GM19035 (cell line): ENCODE measurements around the gene MAP1A.
A peak's percentile ranks its signal among the peaks of the same experiment; 100 is the strongest.

ENCODE experiments used
- ATAC-seq: cut with Tn5 transposase; IDR thresholded peaks from one replicate; pipeline ENCODE4 v1.9.1; 2021; ENCODE audit not compliant: unreplicated experiment

The MAP1A gene

DNA sequence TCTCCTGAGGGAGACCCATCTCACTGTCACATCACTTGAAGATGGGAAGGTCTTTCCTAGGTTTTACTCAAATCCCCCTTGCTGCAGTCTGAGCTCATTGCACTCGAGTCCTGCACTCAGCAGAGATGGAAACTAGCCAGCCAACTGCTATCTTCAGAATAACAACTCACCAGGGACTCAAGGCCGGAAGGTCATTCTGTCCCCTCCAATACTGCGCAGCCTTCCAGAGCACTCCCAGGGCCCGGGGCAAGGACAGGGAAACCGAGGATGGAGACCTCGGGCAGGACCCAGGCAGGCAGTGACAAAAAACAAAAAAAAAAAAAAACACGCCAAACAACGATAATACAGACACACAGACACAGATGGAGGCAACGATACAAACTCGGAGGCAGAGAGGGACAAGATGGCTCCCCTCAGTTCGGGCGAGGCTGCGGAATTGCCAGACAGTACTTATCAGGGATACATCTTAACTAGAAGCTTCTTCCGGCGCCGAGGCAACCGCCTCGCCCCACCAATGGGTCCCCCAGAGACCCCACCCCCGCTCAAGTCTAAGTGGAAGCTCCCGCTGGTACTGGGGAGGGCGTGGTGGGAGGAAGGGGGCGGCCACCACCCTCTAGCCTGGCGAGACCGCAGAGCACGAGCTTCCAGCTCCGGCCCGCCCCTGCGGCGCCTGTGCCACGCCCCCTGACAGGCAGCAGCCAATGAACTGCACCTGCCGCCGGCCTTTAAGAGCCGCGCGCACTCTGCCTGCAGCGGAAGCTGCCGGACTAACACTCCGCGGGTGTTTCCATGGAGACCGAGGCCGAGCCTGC is 7.0 kb upstream of the MAP1A start:
- peak; percentile 98 for ATAC-seq

DNA sequence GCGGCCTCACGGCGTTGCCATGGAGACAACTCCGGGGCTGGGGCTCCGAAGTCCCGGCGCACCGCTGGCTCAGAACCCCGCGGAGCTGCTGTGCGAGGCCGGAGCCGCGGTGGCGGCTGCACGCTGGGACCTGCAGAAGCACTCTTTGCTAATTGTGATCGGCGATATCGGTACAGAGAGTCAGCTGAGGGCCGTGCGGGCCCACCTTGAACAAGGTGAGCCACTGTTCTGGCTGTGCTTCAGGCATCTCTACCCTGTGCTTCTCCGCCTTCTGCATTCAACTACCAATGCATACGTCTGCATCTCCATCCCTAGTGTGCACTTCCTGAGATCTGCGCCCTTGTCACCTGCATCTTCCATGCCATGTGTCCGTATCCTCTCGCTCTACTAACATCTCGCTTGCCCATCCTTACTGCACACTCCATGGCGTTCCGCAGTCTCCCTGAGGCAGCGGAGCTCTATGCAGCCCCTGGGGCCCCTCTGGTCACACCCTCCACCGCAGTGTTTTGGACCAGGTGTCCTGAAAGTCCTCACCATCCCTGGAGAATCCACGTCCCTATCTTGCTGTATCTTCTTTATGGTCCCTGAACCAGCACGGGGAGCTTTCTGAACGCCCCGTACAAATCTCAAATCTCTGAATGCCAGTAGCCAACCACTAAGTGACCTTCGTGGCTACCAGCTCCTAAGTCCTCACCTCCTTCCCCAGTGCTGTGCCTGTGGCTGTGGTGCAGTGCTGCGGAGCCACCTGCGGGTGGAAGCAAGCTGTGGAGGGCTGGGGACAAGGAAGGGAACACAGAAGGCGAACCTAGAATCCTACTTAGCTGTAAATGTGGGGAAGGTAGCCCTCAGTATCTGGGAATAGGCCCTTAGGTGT is 6.2 kb upstream of the MAP1A start:
- ATAC-seq = no peak

DNA sequence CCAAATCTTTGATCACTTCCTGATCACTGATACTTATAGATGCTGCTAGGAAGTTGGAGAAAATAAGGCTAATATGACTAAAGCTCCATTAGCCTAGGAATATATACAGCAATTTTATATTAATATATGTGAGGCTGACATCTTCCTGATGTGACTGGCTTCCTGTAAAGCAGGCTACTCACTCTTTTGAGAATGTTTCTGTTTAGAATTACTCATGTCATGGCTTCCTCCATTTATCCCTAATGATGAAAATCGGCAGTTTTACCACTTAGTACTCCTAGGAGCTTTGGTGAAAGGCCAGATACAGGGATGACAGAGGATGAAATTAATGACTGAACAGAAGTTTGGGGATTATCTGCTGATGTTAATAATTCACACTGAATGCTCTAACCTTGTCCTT is 3.9 kb upstream of the MAP1A start:
- ATAC-seq = no peak

DNA sequence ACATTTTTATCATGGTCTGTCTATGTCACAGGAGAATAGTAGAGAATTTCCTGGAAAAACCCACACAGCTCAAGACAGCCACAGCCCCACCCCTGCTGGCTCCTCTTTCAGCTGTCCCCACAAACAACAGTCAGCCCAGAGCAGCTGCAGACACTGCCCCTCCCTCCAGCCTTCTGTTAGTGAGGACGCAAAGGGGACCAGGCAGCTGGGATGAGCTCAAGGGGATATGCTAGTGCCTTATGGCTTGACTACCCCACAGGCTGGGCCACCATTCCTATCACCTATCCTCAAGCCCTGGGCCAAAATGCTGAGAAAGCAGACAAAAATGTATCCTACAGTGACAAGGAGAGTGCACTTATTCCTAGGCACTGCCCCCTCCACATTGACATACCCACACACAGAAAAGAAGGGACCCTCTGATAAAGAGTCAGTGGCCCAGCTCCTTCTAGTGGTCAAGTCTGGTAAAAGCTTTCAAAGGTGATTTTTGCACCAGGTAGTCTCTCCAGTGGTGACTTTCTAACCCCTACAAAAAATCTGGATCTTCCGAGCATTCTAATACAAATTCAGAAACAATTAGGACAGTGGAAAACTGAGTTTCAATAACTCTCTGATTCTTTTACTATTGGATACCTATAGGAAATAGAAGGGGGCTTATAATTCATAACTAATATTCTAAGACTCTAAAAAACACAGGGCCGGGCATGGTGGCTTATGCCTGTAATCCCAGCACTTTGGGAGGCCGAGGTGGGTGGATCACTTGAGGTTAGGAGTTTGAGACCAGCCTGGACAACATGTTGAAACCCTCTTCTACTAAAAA is 3.0 kb upstream of the MAP1A start:
- ATAC-seq = no peak

DNA sequence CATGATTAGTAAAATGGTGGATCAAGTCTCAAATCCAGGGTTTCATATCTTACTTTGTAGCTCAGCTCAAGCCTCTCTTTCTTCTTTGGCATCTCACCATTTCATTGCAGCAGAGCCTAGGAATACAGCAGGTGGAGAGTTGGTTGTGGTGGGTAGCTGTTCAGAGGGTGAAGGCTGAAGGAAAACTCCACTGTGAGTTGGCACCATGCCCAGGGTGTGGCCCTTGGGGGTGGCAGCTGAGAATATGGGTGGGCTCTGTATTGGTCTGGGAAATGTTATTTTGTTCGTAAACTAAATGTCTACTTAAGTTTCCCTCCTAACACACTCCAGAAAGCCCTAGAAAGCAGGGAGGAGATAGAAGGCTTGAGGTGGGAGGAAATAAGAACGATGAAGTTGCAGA is 1.7 kb upstream of the MAP1A start:
- no peak for ATAC-seq

DNA sequence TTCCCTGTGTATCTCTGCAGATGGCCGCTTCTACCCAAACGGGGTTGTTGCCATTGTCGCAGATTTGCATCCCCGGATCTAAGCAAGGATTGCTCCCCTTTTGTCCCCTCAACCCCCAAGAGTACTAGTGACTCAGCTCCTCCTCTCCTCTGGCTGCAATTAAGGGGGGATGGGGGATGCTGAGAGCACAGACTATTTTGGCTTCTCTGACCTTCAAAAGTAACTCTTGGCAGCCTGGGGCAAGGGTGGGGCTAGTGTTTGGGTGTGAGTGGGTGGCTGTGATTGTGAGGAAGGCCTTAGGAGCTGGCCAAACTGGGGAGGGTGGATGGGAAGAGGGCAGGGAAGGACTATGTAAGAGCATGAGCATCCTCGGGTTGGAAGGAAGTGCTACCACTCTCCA is 1.2 kb upstream of the MAP1A start:
- ATAC-seq = no peak

DNA sequence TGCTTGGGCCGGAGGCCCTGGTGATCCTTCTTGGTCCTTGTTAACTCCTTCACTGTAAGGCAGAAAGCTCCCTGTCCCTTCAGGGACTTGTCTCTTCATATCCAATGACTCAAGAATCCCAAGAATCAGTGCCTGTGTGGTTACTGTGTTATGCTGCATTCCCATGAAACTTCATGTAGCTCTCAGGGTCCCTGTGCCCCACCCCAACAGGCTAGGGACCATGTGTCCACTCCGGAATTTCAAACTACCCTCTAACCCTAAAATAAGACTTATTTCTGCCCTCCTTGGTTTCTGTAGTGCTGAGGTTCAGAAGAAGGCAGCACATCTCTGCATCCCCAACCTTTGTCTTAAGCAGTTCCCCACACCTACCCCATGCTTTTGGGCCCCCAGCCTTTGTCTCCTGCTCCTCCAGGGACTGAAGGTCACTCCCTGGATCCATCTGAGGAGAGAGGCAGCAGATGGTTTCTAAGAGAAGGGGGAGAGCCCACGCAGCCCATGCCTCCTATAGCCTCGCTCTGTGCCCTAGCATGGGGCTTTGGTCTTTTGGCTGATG is 531 bp upstream of the MAP1A start:
- no peak for ATAC-seq

DNA sequence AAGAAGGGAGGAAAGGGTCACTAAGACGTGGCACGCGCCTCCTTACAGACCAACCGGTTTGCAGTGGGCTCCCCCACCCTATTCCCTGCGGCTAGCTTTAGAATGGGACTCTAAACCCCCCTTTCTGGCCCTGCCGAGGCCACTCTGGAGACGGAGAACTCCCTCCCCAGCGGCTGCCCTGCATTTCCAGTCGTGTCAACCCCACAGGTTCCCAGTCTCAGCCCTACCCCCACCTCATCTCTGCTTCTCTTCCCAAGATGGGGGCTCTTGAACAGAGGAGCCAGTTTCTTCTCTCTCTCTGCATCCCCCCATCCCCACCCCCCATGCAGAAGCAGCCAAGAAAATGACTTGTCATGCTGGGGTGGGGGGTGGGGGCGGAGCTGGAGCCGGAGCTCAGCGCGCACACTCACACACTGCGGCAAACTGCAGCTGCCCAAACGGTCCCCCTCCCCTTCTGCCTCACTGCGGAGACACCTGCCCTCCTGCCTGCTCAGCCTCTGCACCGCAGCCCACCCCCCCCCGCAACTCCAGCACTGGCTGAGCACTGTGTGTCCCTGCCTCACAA is 871 bp downstream of the MAP1A start:
- no peak for ATAC-seq

DNA sequence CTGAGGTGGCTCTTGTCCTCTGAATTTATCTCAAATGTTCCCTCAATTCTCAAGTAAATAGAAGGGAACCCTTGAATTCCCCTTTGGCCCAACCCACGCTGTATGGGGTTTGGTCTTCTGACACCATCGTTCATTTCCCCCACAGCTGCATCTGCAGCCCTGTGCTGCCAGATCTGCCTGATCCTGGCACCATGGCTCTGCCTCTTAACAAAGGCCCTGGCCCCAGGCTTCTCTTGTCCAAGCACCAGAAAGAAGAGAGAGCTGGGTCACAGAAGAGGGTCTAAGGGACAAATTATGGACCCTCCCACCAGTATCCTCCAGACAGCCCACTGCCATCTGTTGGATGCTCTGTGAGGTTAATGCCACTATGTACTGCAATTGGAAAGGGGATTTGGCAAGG is 1.8 kb downstream of the MAP1A start:
- ATAC-seq = no peak

DNA sequence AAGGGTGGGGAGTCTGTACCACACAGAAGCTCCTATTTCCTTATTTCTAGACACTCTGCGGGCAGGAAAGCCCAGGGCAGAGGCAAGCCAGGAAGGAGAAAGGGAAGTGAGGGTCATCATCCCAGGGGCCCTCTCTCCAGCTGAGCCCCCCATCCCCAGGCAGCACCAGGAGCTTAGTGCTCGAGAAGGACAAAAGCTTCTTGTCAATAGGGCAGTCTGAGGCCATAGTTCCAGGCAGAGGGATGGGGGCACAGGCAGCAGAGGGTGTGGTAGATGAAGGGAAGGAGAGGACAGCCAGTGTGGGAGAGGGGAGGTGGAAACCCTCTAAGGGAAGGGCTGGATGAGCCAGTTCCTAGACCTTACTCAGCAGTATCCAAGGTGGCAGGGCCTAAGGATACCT is 2.7 kb downstream of the MAP1A start:
- no peak for ATAC-seq

DNA sequence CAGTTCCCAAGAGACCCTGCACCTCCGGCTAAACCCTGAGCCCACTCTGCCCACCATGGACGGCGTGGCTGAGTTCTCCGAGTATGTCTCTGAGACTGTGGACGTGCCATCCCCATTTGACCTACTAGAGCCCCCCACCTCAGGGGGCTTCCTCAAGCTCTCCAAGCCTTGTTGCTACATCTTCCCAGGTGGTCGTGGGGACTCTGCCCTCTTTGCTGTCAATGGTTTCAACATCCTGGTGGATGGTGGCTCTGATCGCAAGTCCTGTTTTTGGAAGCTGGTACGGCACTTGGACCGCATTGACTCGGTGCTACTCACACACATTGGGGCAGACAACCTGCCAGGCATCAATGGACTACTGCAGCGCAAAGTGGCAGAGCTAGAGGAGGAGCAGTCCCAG is 4.0 kb downstream of the MAP1A start:
- no peak for ATAC-seq

DNA sequence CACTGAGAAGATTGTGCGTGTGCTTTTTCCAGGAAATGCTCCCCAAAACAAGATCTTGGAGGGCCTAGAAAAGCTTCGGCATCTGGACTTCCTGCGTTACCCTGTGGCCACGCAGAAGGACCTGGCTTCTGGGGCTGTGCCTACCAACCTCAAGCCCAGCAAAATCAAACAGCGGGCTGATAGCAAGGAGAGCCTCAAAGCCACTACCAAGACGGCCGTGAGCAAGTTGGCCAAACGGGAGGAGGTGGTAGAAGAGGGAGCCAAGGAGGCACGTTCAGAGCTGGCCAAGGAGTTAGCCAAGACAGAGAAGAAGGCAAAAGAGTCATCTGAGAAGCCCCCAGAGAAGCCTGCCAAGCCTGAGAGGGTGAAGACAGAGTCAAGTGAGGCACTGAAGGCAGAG is 4.8 kb downstream of the MAP1A start:
- ATAC-seq = no peak

DNA sequence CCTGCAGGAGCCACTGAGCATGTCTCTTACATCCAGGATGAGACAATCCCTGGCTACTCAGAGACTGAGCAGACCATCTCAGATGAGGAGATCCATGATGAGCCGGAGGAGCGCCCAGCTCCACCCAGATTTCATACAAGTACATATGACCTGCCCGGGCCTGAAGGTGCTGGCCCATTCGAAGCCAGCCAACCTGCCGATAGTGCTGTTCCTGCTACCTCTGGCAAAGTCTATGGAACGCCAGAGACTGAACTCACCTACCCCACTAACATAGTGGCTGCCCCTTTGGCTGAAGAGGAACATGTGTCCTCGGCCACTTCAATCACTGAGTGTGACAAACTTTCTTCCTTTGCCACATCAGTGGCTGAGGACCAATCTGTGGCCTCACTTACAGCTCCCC is 6.2 kb downstream of the MAP1A start:
- ATAC-seq = no peak

DNA sequence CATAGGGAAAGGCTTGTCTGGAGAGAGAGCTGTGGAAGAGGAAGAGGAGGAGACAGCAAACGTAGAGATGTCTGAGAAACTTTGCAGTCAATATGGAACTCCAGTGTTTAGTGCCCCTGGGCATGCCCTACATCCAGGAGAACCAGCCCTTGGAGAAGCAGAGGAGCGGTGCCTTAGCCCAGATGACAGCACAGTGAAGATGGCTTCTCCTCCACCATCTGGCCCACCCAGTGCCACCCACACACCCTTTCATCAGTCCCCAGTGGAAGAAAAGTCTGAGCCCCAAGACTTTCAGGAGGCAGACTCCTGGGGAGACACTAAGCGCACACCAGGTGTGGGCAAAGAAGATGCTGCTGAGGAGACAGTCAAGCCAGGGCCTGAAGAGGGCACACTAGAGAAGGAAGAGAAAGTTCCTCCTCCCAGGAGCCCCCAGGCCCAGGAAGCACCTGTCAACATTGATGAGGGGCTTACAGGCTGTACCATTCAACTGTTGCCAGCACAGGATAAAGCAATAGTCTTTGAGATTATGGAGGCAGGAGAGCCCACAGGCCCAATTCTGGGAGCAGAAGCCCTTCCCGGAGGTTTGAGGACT is 6.9 kb downstream of the MAP1A start:
- ATAC-seq = no peak

DNA sequence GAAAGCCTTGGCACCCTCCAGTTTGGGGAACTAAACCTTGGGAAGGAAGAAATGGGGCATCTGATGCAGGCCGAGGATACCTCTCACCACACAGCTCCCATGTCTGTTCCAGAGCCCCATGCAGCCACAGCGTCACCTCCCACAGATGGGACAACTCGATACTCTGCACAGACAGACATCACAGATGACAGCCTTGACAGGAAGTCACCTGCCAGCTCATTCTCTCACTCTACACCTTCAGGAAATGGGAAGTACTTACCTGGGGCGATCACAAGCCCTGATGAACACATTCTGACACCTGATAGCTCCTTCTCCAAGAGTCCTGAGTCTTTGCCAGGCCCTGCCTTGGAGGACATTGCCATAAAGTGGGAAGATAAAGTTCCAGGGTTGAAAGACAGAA is 7.7 kb downstream of the MAP1A start:
- no peak for ATAC-seq

DNA sequence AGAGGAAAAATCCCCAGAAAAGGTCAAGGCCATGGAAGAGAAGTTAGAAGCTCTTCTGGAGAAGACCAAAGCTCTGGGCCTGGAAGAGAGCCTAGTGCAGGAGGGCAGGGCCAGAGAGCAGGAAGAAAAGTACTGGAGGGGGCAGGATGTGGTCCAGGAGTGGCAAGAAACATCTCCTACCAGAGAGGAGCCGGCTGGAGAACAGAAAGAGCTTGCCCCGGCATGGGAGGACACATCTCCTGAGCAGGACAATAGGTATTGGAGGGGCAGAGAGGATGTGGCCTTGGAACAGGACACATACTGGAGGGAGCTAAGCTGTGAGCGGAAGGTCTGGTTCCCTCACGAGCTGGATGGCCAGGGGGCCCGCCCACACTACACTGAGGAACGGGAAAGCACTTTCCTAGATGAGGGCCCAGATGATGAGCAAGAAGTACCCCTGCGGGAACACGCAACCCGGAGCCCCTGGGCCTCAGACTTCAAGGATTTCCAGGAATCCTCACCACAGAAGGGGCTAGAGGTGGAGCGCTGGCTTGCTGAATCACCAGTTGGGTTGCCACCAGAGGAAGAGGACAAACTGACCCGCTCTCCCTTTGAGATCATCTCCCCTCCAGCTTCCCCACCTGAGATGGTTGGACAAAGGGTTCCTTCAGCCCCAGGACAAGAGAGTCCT is 9.0 kb downstream of the MAP1A start:
- ATAC-seq = no peak

DNA sequence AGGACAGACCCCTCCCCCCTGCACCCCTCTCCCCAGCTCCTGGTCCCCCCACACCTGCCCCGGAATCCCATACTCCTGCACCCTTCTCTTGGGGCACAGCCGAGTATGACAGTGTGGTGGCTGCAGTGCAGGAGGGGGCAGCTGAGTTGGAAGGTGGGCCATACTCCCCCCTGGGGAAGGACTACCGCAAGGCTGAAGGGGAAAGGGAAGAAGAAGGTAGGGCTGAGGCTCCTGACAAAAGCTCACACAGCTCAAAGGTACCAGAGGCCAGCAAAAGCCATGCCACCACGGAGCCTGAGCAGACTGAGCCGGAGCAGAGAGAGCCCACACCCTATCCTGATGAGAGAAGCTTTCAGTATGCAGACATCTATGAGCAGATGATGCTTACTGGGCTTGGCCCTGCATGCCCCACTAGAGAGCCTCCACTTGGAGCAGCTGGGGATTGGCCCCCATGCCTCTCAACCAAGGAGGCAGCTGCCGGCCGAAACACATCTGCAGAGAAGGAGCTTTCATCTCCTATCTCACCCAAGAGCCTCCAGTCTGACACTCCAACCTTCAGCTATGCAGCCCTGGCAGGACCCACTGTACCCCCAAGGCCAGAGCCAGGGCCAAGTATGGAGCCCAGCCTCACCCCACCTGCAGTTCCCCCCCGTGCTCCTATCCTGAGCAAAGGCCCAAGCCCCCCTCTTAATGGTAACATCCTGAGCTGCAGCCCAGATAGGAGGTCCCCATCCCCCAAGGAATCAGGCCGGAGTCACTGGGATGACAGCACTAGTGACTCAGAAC is 9.8 kb downstream of the MAP1A start:
- ATAC-seq = no peak

DNA sequence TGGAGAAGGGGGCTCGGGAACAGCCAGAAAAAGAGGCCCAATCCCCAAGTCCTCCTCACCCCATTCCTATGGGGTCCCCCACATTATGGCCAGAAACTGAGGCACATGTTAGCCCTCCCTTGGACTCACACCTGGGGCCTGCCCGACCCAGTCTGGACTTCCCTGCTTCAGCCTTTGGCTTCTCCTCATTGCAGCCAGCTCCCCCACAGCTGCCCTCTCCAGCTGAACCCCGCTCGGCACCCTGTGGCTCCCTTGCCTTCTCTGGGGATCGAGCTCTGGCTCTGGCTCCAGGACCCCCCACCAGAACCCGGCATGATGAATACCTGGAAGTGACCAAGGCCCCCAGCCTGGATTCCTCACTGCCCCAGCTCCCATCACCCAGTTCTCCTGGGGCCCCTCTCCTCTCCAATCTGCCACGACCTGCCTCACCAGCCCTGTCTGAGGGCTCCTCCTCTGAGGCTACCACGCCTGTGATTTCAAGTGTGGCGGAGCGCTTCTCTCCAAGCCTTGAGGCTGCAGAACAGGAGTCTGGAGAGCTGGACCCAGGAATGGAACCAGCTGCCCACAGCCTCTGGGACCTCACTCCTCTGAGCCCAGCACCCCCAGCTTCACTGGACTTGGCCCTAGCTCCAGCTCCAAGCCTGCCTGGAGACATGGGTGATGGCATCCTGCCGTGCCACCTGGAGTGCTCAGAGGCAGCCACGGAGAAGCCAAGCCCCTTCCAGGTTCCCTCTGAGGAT is 10.6 kb downstream of the MAP1A start:
- ATAC-seq = no peak
